Stimulated activated memory B cell treated with anti-CD40 and anti-IgM and Interleukin-4, amounts not matched to agents 10 μg/mL and 1 μg/mL and 100 μg/mL, for 72 hours (primary cell): ENCODE measurements around the gene NOC2L.

Source experiments
- ATAC-seq: fragments of 150-1000 bp; cut with Tn5 transposase; 2 replicates; pipeline ENCODE4 v1.10.0; 2021
- H3K27ac Mint-ChIP-seq: one replicate; pipeline ENCODE4 v1.8.0; 2022; ENCODE audit warnings: mild to moderate bottlenecking, mixed read lengths
- H3K27me3 Mint-ChIP-seq: one replicate; pipeline ENCODE4 v1.8.0; 2022; ENCODE audit warnings: mixed read lengths
- H3K36me3 Mint-ChIP-seq: one replicate; pipeline ENCODE4 v1.8.0; 2022; ENCODE audit warnings: mixed read lengths
- H3K4me1 Mint-ChIP-seq: one replicate; pipeline ENCODE4 v1.8.0; 2022; ENCODE audit warnings: mixed read lengths
- H3K4me3 Mint-ChIP-seq: one replicate; pipeline ENCODE4 v1.8.0; 2022; ENCODE audit warnings: mild to moderate bottlenecking, moderate library complexity, mixed read lengths
- H3K9me3 Mint-ChIP-seq: one replicate; pipeline ENCODE4 v1.8.0; 2022; ENCODE audit warnings: mixed read lengths

The NOC2L gene

DNA sequence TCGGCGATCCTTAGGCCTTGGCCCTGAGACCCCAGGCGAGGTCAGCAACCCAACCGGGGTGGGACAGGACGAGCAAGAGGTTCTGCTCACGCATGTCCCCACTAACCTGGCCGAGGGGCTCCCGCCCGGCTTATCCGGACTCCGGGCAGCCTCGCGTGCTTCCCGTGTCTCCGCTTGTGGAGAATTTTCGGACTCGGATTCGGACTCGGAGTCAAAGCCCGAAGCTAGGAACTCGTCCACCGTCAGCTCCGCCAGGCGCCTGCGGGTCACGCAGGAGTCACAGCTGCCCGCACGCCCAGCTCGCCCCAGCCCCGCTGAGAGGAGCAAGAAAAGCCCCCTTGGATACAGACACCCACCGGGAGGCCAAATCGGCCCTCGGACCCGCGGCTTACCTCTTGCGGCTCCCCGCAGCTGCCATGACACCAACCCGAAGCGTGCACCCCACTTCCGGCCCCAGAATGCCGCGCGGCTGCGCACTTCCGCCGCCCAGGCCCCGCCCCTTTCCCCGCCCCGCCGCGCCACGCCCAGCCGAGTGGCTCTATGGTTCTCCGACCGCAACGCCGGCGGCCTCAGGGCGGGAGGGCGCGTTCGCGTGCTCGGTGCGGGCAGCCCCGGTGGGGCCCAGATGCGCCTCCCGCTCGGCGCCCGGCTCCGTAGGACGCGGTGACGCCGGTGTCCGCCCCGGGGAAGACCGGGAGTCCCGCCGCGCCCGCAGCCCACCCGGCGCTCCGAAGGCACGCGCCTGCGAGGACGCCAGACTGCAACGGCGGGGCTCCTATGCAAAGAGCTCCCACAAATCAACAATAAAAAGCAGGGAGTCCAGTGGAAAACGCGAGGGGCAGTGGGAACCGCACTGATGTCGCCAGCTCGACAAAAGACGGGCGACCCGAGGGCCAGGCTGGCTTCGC lies at the start of gene NOC2L:
NOC2L (minus strand) TSS at position 434 of the 908 bp plus-strand sequence; CDS start at position 418, 16 bp downstream.
- peaks cover 32% of the 10 kb centered on the region for H3K36me3 Mint-ChIP-seq
- peaks cover 46% of the 10 kb centered on the region for H3K4me1 Mint-ChIP-seq
- ATAC-seq = peak; percentile 88
- peak within 1 kb of the TSS; percentile 76 for H3K27ac Mint-ChIP-seq
- peak within 1 kb of the TSS; percentile 87 for H3K4me3 Mint-ChIP-seq
- no peaks in the 10 kb centered on the region for H3K9me3 Mint-ChIP-seq
- H3K27me3 Mint-ChIP-seq = no peaks in the 10 kb centered on the region

DNA sequence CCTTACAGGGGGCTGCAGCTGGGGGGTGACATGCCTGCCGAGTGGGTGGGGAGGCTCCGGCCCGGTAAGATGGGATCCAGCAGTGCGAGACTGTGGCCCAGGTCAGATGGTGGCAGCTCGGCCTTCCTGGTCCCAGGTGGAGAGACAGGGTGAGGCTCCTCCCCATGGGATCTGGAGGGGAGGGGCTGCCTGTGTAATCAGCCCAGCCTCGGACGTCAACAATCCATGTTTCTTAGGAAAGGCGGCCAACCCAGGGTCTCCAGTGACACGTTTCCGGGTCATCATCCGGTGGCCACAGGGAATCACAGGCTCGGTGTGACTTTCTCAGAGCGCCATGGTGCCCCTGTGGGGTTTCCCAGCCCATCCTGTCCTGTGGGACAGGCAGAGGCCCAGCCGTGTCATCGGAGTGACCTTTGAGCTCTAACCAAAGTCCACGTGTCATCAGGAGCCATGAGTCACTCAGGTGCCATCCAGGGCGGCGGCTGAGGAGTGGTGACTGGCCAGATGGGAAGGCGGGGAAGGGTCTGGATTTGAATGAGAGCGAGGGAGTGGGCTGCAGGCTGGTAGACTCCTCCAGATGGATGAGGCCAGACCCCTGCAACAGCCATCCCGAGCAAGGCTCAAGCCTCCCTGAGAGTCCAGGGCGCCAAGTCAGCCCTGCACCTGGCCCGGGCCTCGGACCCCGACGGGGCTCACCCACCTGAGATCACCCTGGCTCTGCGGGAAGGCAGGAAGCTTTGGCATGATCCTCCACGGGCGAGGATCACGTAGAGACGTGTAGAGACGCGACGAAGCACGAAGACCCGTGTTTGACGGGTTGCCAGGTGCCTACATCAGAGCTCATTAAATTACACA lies 47.5 kb upstream of the NOC2L start:
- no peaks in the 10 kb centered on the region for H3K36me3 Mint-ChIP-seq
- H3K4me3 Mint-ChIP-seq = no peak overlapping the region
- H3K4me1 Mint-ChIP-seq = peaks cover 16% of the 10 kb centered on the region
- no peak for ATAC-seq
- no peak overlapping the region for H3K27ac Mint-ChIP-seq
- H3K9me3 Mint-ChIP-seq = no peaks in the 10 kb centered on the region
- H3K27me3 Mint-ChIP-seq = peaks cover 66% of the 10 kb centered on the region

DNA sequence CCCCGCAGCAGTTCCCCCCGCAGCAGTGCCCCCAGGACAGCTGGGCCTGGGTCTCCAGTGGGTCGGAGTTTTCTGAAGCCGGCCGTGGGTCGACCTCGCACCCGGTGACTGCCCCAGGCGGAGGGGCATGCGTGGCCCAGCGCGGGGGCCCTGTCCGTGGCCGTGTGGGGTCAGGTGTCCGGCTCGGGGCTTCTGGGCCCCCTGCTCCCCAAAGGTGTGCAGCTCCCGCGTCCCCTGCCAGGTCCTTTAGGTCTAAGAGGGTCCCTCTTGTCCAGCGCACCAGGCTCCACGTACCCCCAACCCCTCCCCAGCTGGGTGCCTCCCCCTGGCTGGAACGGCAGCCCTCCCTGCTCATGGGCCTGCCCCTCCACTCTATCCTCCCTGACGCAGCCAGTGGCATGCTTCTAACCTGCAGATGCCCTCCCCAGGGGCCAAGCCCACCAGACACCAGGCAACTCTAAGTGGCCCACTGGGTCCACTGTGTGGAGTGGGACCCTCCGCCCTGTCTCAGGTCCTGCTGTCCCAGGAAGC lies 46.8 kb upstream of the NOC2L start:
- no peak for ATAC-seq
- peaks cover 66% of the 10 kb centered on the region for H3K27me3 Mint-ChIP-seq
- H3K4me1 Mint-ChIP-seq = peaks cover 19% of the 10 kb centered on the region
- no peak overlapping the region for H3K4me3 Mint-ChIP-seq
- H3K27ac Mint-ChIP-seq = no peak overlapping the region
- H3K36me3 Mint-ChIP-seq = no peaks in the 10 kb centered on the region
- H3K9me3 Mint-ChIP-seq = no peaks in the 10 kb centered on the region

DNA sequence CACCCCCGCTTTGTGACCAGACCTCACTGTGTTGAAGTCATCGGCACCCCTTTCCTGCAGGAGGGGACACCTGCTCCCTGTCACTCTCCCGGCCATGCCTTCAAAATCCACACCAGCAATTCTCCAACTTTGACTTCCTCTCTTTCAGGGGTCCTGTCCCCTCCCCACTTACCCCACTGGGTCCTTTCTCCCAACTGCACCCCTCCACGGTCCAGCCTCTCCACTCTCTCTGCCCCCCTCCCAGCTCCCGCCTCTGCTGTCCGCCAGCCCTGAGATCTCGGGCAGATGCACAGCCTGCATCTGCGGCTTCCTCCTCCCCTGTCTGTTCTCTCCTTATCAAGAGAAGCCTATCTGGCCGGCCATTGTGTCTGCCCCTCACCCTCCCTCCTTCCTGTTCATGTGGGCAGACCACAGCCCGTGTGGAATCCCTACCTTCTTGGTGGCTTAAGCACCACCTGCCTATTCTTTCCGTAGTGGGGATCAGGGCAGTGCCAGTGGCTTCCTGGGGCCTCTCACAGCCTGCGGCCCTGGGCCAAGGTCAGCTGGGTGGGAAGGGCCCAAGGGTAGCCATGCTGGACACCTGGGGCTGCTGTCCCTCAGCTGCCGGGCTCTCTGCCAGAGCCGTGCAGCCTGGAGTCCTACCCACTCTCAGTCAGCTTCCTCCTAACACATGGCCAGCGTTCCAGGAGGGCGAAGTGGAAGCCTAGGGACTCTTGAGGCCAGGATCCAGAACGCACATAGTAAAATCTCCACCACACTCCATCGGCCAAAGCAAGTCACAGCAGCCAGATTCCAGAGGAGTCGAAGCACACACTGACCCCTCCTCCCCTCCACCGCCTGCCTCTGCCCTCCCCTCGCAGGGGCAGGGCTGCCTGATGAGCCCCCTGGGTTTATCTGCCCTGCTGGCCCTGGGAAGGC lies 46.0 kb upstream of the NOC2L start:
- H3K27me3 Mint-ChIP-seq = peaks cover 66% of the 10 kb centered on the region
- H3K27ac Mint-ChIP-seq = no peak overlapping the region
- peaks cover 23% of the 10 kb centered on the region for H3K4me1 Mint-ChIP-seq
- H3K4me3 Mint-ChIP-seq = no peak overlapping the region
- no peaks in the 10 kb centered on the region for H3K36me3 Mint-ChIP-seq
- H3K9me3 Mint-ChIP-seq = no peaks in the 10 kb centered on the region
- no peak for ATAC-seq

DNA sequence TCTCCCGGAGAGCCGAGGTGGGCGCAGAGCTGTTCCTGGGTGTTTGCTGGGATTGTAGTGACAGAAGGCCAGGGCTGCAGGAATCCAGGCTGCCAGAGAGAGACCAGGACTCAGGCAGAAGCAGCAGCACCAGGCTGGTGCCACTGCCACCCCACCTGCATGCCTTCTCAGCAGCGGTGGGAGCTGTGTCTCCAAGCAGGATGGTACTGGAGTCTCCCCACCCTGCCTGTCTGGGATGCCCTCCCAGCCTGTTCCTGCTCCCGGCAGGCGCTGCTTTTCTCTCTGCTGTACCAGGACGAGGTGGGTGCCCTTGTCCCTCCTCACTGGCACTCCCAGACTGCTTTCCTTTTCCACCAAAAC lies 45.3 kb upstream of the NOC2L start:
- Mint-ChIP-seq H3K9me3 (no peaks in the 10 kb centered on the region), H3K27me3 (peaks cover 65% of the 10 kb centered on the region), H3K4me1 (peaks cover 23% of the 10 kb centered on the region), H3K36me3 (no peaks in the 10 kb centered on the region), H3K4me3 (no peak overlapping the region), H3K27ac (no peak overlapping the region)
- no peak for ATAC-seq

DNA sequence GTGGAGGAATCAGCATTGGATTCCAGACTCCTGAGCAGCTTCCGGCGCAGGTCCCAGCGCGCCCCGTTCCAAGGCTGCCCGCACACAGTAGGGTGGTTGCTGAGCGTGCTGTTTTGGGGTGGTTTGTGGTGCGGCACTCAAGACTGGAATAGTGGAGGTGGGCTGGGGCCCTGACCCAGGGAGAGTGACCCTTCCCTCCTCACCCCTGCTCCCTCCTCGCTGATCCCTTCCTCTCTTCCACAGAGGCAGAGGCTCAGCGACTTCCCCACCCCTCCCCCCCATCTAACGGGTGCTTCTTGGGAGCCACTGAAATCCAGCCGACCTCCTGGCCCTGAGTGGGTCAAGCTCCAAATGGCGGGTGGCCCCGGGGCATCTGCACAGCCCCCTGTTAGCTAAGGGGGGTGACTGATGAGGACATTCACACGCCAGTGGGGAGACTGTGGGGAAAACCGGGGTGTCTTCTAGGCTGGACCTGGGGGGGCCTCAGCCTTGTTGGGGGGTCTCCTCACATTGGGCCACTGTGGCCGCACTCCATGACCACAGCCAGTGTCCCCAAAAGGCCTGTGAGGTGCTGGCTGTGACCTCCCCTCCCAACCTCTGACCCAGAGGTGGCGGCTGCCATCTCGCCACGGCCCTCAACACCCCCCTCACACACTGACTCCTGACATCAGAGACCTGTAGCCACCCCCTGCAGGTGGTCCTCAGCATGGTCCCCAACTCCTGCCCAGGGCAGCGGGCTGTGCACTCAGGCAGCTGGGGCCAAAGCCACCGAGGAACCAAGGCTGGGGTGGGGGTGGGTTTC lies 44.8 kb upstream of the NOC2L start:
- peaks cover 23% of the 10 kb centered on the region for H3K4me1 Mint-ChIP-seq
- H3K27ac Mint-ChIP-seq = no peak overlapping the region
- no peaks in the 10 kb centered on the region for H3K36me3 Mint-ChIP-seq
- ATAC-seq = no peak
- H3K4me3 Mint-ChIP-seq = no peak overlapping the region
- H3K9me3 Mint-ChIP-seq = no peaks in the 10 kb centered on the region
- peaks cover 60% of the 10 kb centered on the region for H3K27me3 Mint-ChIP-seq

DNA sequence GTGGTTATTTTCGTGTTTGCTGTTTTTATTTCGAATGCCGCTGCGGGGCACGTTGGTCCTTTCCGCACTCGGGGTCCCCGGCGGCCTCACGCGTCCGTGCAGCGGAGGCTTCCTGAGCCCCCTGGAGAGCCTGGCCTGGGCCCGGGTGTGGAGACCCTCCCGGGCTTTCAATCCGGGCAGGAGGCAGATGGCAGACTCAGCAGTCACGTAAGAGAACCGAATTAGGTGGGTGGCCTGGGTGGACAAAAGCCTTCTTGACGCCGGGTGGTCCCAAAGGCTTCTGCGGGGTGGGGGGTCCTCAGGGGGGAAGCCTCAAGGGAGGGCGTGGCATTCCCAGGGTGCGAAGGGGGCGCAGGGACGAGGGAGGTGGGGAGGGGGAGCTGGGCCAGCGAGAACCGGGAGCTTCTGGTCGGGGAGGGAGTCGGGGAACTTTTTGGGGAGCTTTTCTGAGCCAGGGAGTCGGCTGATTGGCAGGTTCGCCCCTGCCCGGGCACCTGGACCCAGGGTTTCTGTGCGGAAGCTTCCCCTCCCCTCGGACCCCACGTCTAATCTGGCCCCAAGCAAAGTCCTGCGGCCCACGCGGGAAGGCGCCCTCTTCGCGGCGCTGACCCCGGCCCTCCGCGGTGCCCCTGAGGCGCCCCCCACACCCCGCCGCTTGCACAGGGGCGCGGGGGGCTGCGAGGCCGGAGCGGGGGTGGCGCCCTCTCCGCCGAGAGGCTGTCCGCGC lies 42.2 kb upstream of the NOC2L start:
- no peak for ATAC-seq
- Mint-ChIP-seq H3K27ac (no peak overlapping the region), H3K36me3 (no peaks in the 10 kb centered on the region), H3K27me3 (peaks cover 65% of the 10 kb centered on the region), H3K9me3 (no peaks in the 10 kb centered on the region), H3K4me1 (peaks cover 33% of the 10 kb centered on the region), H3K4me3 (peak overlapping the region; percentile 63)

DNA sequence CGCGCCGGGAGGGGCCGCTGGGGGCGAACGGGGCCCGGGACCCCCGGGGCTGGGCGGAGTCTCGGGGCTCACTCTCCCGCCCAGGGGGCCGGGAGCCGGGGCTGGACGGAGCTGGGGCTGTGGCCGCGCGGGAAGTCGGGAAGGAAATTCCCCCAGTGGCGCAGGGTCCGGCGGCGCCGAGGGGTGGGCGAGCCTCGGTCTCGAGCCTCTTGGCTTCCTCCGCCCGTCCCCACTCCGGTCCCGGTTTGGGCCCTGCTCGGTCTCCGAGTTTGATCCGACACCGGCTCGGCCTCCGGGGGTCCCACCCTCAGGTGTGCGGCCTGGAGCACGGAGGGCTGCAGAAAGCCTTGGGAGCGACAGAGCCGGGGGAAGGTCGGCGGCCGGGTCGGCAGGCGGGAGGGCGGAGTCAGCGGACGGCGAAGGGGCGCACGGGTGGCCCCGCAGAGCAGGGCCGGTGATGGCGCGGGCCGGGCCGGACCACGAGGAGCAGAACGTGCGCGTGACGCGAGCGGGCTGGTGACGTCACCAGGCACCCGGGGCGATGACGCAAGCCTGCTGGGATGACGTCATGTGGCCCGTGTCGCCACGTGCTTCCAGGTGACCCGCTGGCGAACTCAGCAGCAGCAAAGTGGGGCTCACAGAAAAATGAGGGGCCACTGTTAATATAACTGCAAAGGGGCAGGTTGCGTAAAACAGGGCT lies 41.5 kb upstream of the NOC2L start:
- Mint-ChIP-seq H3K4me1 (peaks cover 33% of the 10 kb centered on the region), H3K27ac (no peak overlapping the region), H3K27me3 (peaks cover 65% of the 10 kb centered on the region), H3K4me3 (peak overlapping the region; percentile 63), H3K36me3 (no peaks in the 10 kb centered on the region), H3K9me3 (no peaks in the 10 kb centered on the region)
- ATAC-seq = no peak

DNA sequence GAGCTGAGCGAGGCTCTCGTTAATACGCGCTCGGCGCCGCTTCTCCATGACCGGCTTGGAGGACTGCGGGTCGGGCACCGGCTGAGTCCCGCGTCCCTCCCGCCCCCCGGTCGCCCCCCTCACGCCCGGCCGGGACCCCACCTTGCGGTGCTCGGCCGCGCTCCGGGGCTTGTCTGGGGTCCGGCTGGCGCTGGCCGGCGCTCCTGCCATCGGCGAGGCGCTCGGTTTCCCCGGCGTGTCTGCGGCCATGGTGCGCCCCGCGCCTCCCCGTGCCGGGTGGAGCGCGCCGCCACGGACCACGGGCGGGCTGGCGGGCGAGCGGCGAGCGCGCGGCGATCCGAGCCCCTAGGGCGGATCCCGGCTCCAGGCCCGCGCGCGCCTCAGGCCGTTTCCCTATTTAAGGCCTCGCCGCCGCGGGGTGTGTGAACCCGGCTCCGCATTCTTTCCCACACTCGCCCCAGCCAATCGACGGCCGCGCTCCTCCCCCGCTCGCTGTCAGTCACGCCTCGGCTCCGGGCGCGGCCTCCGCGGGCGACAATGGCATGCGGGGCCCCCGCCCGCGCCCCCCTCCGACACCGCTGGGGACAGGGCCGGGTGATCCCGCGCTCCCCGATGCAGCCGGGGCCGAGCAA lies 40.8 kb upstream of the NOC2L start, which contains the start of gene HES4:
HES4 (minus strand) TSS at position 373 of the 632 bp plus-strand sequence; CDS start at position 249, 124 bp downstream.
- H3K27ac Mint-ChIP-seq = no peak within 1 kb of the TSS
- H3K4me3 Mint-ChIP-seq = peak within 1 kb of the TSS; percentile 63
- peaks cover 27% of the 10 kb centered on the region for H3K4me1 Mint-ChIP-seq
- no peaks in the 10 kb centered on the region for H3K9me3 Mint-ChIP-seq
- H3K36me3 Mint-ChIP-seq = no peaks in the 10 kb centered on the region
- ATAC-seq = no peak
- H3K27me3 Mint-ChIP-seq = peaks cover 65% of the 10 kb centered on the region

DNA sequence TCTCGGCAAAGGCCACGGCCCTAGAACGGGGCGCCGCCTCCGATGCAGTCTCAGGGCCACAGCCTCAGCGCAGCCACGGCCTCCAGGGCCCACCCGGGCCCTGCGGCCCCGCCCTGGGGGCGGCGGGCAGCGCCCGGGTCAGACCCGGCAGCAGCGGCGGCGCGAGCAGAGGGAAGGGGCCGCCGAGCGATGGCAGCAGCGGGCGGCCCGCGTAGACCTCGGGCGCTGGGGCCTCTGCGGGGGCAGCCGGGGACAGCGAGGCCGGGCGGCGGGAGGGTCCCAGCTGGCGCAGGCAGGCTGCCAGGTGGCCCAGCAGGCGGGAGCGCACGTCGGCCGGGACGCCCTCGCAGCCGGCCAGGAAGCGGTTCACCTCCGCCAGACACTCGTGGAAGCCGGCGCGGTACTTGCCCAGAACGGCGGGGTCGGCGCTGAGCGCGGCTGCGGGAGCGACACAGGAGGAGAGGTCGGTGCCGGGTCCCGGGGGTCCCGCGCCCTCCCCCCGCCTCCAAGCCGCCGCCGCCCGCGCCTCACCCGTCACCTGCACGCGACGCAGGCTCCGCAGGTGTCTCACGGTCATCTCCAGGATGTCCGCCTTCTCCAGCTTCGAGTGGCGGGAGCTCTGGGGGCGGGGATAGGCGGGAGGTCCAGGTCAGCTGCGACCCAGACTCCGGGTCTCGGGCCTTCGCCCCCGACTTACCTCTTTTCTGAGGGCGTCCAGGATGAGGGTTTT lies 40.1 kb upstream of the NOC2L start:
- Mint-ChIP-seq H3K4me3 (no peak overlapping the region), H3K4me1 (peaks cover 22% of the 10 kb centered on the region), H3K9me3 (no peaks in the 10 kb centered on the region), H3K27ac (no peak overlapping the region), H3K36me3 (no peaks in the 10 kb centered on the region), H3K27me3 (peaks cover 63% of the 10 kb centered on the region)
- ATAC-seq = peak; percentile 6

DNA sequence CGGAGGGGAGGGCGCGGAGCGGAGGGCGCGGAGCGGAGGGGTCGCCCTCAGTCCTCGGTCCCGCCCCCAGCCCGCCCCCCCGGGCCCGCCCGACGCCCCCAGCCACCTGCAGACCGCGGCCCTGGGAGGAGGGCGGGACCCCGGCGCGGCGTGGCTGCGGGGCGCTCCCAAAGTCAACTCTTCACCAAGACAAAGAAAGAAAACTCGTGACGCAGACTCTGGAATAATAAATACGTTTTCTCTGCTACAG lies 39.6 kb upstream of the NOC2L start:
- ATAC-seq = no peak
- no peaks in the 10 kb centered on the region for H3K36me3 Mint-ChIP-seq
- no peak overlapping the region for H3K4me3 Mint-ChIP-seq
- peaks cover 22% of the 10 kb centered on the region for H3K4me1 Mint-ChIP-seq
- no peak overlapping the region for H3K27ac Mint-ChIP-seq
- peaks cover 60% of the 10 kb centered on the region for H3K27me3 Mint-ChIP-seq
- no peaks in the 10 kb centered on the region for H3K9me3 Mint-ChIP-seq

DNA sequence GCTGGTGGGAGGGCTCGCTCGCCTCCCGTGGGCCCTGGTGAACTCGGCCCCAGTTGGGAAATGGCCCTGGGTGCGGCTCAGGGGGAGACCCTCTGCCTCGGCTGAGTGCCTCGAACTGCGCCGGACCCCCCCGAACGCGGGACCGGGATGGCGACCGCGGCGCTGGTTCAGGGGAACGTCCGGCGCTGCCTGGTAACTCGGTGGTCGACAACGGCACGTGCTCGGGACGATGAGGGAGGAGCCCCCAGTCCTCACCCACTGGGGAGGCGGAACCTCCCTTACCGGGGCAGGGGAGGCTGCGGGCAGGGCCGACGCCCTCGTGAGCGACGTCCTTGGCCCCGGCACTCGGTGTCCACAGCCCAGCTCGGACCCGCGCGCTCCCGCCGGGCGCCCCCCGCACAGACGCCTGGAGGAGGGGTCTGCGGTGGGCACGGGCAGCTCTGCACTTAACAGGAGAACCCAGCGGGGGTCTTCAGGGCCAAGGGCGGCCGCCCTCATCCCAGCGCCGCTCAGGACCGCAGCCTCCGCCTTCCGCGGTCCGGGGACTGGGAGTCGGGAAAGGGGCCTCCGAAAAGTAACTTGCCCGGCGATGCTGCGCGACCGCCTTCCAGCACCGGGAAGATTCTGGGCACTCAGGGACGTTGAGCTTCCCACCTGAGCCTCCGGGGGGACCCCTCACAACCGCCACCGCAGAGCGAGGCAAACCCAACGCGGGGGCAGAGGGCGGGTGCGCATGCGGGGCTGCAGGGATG lies 39.1 kb upstream of the NOC2L start:
- ATAC-seq = no peak
- H3K36me3 Mint-ChIP-seq = no peaks in the 10 kb centered on the region
- H3K27me3 Mint-ChIP-seq = peaks cover 61% of the 10 kb centered on the region
- H3K27ac Mint-ChIP-seq = no peak overlapping the region
- H3K4me3 Mint-ChIP-seq = peak overlapping the region; percentile 12
- H3K4me1 Mint-ChIP-seq = peaks cover 22% of the 10 kb centered on the region
- H3K9me3 Mint-ChIP-seq = no peaks in the 10 kb centered on the region
